GM23338 (cell line): Measurements from ENCODE around the gene GFER.

ENCODE experiments used
- CREB1 ChIP-seq: fragments of 250-450 bp; sonication (Bioruptor Pico); IDR thresholded peaks from 2 replicates; pipeline ENCODE4 v1.5.0; 2020; ENCODE audit warnings: low read depth, mild to moderate bottlenecking, moderate library complexity
- CTCF ChIP-seq, 2 experiments: fragments of 200-600 bp in 1 of 2; sonication (generic) in 1 of 2; conservative IDR thresholded peaks; 2 replicates each; pipeline versions ENCODE4 v1.5.1 to v1.6.1; 2016 to 2017; ENCODE audit warnings: antibody characterized with exemption in 2 of 2, low read depth in 2 of 2, mild to moderate bottlenecking in 2 of 2, moderate library complexity in 1 of 2
- EZH2 ChIP-seq: fragments of 200-600 bp; sonication (generic); IDR thresholded peaks from one replicate; pipeline ENCODE4 v1.8.0; 2017; ENCODE audit warnings: antibody characterized with exemption, mild to moderate bottlenecking, low read depth; ENCODE audit not compliant: unreplicated experiment
- EZH2phosphoT487 ChIP-seq: fragments of 200-600 bp; sonication (generic); IDR thresholded peaks from one replicate; pipeline ENCODE4 v1.8.1; 2018; ENCODE audit warnings: antibody characterized with exemption; ENCODE audit not compliant: unreplicated experiment
- JUNB ChIP-seq: IDR thresholded peaks from one replicate; pipeline ENCODE4 v1.6.1; 2016; ENCODE audit warnings: antibody characterized with exemption; ENCODE audit not compliant: unreplicated experiment
- NANOG ChIP-seq: IDR thresholded peaks from 2 replicates; pipeline ENCODE4 v1.6.1; 2016; ENCODE audit warnings: antibody characterized with exemption, borderline replicate concordance
- POLR2AphosphoS5 ChIP-seq: IDR thresholded peaks from 2 replicates; pipeline ENCODE4 v1.6.1; 2016; ENCODE audit warnings: antibody characterized with exemption, low read depth
- REST ChIP-seq: IDR thresholded peaks from one replicate; pipeline ENCODE4 v1.6.1; 2018; ENCODE audit warnings: antibody characterized with exemption; ENCODE audit not compliant: unreplicated experiment
- STAT1 ChIP-seq: IDR thresholded peaks from one replicate; pipeline ENCODE4 v1.6.1; 2016; ENCODE audit warnings: antibody characterized with exemption; ENCODE audit not compliant: unreplicated experiment
- ZNF114 ChIP-seq: fragments of 250-450 bp; sonication (Bioruptor Pico); IDR thresholded peaks from 2 replicates; pipeline ENCODE4 v1.5.0; 2020; ENCODE audit warnings: mild to moderate bottlenecking, moderate library complexity
- ZNF331 ChIP-seq: fragments of 250-450 bp; sonication (Bioruptor Pico); IDR thresholded peaks from 2 replicates; pipeline ENCODE4 v1.5.0; 2020; ENCODE audit warnings: low read depth, mild to moderate bottlenecking, moderate library complexity
- ZNF462 ChIP-seq: fragments of 250-450 bp; sonication (Bioruptor Pico); IDR thresholded peaks from 2 replicates; pipeline ENCODE4 v1.5.0; 2020; ENCODE audit warnings: mild to moderate bottlenecking, moderate library complexity

- no peak for TF ChIP-seq CTCF (conservative IDR thresholded peaks at IDR 0.05; ENCODE audit: low read depth in 2 of 2)
- no peak for TF ChIP-seq EZH2
- TF ChIP-seq EZH2phosphoT487, result no peak
- TF ChIP-seq POLR2AphosphoS5, result peak; percentile 54
- TF ChIP-seq STAT1, result no peak
- no peak for TF ChIP-seq REST
- TF ChIP-seq JUNB, result no peak
- peak; percentile 88 for TF ChIP-seq CREB1
- no peak for TF ChIP-seq ZNF331 (CRISPR knock-in tag)
- no peak for TF ChIP-seq ZNF114 (CRISPR knock-in tag)
- no peak for TF ChIP-seq ZNF462
- TF ChIP-seq NANOG, result no peak
Measured at GRCh38 chr16:2009791-2010510, 26.0 kb downstream of the GFER start, which contains the start of gene ZNF598.
